ENCODE results near the gene PAX7.

- TF ChIP-seq, protein P1, sequence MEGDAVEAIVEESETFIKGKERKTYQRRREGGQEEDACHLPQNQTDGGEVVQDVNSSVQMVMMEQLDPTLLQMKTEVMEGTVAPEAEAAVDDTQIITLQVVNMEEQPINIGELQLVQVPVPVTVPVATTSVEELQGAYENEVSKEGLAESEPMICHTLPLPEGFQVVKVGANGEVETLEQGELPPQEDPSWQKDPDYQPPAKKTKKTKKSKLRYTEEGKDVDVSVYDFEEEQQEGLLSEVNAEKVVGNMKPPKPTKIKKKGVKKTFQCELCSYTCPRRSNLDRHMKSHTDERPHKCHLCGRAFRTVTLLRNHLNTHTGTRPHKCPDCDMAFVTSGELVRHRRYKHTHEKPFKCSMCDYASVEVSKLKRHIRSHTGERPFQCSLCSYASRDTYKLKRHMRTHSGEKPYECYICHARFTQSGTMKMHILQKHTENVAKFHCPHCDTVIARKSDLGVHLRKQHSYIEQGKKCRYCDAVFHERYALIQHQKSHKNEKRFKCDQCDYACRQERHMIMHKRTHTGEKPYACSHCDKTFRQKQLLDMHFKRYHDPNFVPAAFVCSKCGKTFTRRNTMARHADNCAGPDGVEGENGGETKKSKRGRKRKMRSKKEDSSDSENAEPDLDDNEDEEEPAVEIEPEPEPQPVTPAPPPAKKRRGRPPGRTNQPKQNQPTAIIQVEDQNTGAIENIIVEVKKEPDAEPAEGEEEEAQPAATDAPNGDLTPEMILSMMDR (IDR thresholded peaks at IDR 0.05) = no peak
- no peak for TF ChIP-seq POLR2A (IDR thresholded peaks at IDR 0.05)
Observed at GRCh38 chr1:18727956-18728355, 97.3 kb downstream of the PAX7 start.

Data from heart left ventricle (tissue), 13 donors.